ENCODE results near the gene CDIPT. TPM values are rescaled to one million over a fixed set of nuclear protein-coding genes. Genes with fewer than 3 reads are reported as not detected.

CDIPT gene
- total and polyA plus RNA-seq, 10 of the 15 experiments (the other 5 are each of a cell fraction or from before 2014, with no cell fraction given) = 0.87 to 36.4 (median 27.1) TPM

DNA sequence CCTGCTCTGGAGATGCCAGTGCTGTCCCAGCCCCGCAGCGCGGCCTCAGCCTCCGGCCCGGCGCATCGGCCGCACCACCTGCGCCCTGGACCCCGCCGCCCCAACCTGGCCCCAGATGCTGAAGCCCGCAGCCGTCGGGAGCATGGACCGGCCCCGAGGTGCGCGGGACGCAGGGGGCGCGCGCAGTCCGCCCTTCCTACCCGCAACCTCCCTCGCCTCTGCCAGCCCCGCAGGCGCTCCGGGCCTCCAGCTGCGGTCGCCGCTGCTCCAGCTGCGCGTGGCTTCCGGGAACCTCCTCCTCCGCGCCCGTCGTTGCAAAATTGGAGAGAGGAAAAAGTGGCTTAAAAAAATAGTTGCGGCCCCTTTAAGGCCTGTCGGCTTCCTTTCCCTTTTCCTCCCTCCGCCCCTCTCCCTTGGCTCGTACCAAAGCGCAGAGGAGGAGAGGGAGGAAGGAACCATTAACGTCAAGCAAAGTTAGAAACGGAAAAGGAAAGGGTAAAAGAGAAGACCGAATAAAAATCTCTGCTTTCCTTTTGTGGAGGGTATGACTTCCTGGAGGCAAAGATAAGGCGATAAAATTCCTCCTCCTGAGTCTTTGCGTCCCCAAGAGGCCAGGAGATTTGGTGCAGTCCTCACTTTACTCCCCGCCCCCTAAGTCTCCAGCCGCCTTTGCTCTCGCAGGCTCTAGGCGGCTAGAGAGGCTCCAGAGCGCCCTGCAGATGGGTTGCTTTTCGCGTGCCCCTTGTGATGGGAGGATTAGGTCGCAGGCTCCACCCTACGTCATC is at the start of gene CDIPT (continued):
- TF ChIP-seq, protein P1, sequence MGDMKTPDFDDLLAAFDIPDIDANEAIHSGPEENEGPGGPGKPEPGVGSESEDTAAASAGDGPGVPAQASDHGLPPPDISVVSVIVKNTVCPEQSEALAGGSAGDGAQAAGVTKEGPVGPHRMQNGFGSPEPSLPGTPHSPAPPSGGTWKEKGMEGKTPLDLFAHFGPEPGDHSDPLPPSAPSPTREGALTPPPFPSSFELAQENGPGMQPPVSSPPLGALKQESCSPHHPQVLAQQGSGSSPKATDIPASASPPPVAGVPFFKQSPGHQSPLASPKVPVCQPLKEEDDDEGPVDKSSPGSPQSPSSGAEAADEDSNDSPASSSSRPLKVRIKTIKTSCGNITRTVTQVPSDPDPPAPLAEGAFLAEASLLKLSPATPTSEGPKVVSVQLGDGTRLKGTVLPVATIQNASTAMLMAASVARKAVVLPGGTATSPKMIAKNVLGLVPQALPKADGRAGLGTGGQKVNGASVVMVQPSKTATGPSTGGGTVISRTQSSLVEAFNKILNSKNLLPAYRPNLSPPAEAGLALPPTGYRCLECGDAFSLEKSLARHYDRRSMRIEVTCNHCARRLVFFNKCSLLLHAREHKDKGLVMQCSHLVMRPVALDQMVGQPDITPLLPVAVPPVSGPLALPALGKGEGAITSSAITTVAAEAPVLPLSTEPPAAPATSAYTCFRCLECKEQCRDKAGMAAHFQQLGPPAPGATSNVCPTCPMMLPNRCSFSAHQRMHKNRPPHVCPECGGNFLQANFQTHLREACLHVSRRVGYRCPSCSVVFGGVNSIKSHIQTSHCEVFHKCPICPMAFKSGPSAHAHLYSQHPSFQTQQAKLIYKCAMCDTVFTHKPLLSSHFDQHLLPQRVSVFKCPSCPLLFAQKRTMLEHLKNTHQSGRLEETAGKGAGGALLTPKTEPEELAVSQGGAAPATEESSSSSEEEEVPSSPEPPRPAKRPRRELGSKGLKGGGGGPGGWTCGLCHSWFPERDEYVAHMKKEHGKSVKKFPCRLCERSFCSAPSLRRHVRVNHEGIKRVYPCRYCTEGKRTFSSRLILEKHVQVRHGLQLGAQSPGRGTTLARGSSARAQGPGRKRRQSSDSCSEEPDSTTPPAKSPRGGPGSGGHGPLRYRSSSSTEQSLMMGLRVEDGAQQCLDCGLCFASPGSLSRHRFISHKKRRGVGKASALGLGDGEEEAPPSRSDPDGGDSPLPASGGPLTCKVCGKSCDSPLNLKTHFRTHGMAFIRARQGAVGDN (IDR thresholded peaks at IDR 0.05) = no peak
- TF ChIP-seq, protein P2, sequence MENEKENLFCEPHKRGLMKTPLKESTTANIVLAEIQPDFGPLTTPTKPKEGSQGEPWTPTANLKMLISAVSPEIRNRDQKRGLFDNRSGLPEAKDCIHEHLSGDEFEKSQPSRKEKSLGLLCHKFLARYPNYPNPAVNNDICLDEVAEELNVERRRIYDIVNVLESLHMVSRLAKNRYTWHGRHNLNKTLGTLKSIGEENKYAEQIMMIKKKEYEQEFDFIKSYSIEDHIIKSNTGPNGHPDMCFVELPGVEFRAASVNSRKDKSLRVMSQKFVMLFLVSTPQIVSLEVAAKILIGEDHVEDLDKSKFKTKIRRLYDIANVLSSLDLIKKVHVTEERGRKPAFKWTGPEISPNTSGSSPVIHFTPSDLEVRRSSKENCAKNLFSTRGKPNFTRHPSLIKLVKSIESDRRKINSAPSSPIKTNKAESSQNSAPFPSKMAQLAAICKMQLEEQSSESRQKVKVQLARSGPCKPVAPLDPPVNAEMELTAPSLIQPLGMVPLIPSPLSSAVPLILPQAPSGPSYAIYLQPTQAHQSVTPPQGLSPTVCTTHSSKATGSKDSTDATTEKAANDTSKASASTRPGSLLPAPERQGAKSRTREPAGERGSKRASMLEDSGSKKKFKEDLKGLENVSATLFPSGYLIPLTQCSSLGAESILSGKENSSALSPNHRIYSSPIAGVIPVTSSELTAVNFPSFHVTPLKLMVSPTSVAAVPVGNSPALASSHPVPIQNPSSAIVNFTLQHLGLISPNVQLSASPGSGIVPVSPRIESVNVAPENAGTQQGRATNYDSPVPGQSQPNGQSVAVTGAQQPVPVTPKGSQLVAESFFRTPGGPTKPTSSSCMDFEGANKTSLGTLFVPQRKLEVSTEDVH (IDR thresholded peaks at IDR 0.05; ENCODE audit: low read depth, partially characterized antibody) = peak; percentile 81
- TF ChIP-seq NFXL1 (IDR thresholded peaks at IDR 0.05; ENCODE audit: borderline replicate concordance) (no peak), MEF2B (IDR thresholded peaks at IDR 0.05; ENCODE audit: partially characterized antibody, poor library complexity, severe bottlenecking) (peak; percentile 46), ZNF24 (IDR thresholded peaks at IDR 0.05) (peak; percentile 54; the same call in 1 of the 2 replicates), SPI1 (IDR thresholded peaks at IDR 0.05; ENCODE audit: borderline replicate concordance, insufficient read depth, low read depth, low read length) (no peak), ZSCAN29 (IDR thresholded peaks at IDR 0.05) (no peak), ZNF384 (IDR thresholded peaks at IDR 0.05; ENCODE audit: borderline replicate concordance, low read depth, low read length) (no peak), STAT1 (conservative IDR thresholded peaks at IDR 0.05) (peak; percentile 94; the same call in 1 of the 2 replicates), MYB (IDR thresholded peaks at IDR 0.05; ENCODE audit: borderline replicate concordance, low read depth, low read length) (no peak), BCL11A (IDR thresholded peaks at IDR 0.05; ENCODE audit: low read depth, low read length) (no peak; the same call in 1 of the 2 replicates), SMARCA5 (IDR thresholded peaks at IDR 0.05) (peak; percentile 74; the same call in 1 of the 2 replicates), RAD51 (IDR thresholded peaks at IDR 0.05) (peak; percentile 23; the same call in 1 of the 2 replicates), RB1 (IDR thresholded peaks at IDR 0.05; ENCODE audit: borderline replicate concordance) (peak; percentile 93), SREBF1 (IDR thresholded peaks at IDR 0.05; ENCODE audit: low read length) (peak; percentile 99), CEBPB (IDR thresholded peaks at IDR 0.05; ENCODE audit: borderline replicate concordance in 1 of 2, low read depth in 2 of 2, low read length in 2 of 2) (no peak), MYC (IDR thresholded peaks at IDR 0.05; ENCODE audit: insufficient read depth, insufficient read length, insufficient replicate concordance, low read length, severe bottlenecking) (no peak), NBN (IDR thresholded peaks at IDR 0.05) (peak; percentile 98)
- TF ChIP-seq, protein P3, sequence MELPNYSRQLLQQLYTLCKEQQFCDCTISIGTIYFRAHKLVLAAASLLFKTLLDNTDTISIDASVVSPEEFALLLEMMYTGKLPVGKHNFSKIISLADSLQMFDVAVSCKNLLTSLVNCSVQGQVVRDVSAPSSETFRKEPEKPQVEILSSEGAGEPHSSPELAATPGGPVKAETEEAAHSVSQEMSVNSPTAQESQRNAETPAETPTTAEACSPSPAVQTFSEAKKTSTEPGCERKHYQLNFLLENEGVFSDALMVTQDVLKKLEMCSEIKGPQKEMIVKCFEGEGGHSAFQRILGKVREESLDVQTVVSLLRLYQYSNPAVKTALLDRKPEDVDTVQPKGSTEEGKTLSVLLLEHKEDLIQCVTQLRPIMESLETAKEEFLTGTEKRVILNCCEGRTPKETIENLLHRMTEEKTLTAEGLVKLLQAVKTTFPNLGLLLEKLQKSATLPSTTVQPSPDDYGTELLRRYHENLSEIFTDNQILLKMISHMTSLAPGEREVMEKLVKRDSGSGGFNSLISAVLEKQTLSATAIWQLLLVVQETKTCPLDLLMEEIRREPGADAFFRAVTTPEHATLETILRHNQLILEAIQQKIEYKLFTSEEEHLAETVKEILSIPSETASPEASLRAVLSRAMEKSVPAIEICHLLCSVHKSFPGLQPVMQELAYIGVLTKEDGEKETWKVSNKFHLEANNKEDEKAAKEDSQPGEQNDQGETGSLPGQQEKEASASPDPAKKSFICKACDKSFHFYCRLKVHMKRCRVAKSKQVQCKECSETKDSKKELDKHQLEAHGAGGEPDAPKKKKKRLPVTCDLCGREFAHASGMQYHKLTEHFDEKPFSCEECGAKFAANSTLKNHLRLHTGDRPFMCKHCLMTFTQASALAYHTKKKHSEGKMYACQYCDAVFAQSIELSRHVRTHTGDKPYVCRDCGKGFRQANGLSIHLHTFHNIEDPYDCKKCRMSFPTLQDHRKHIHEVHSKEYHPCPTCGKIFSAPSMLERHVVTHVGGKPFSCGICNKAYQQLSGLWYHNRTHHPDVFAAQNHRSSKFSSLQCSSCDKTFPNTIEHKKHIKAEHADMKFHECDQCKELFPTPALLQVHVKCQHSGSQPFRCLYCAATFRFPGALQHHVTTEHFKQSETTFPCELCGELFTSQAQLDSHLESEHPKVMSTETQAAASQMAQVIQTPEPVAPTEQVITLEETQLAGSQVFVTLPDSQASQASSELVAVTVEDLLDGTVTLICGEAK (IDR thresholded peaks at IDR 0.05; ENCODE audit: borderline replicate concordance) = peak; percentile 80; the same call in 1 of the 2 replicates
